ENCODE results near the gene FFAR4. TPM values are rescaled to one million over a fixed set of nuclear protein-coding genes. Genes with fewer than 3 reads are reported as not detected.

FFAR4 gene
- total and polyA plus RNA-seq, 5 experiments from 2014 or later: not detected

DNA sequence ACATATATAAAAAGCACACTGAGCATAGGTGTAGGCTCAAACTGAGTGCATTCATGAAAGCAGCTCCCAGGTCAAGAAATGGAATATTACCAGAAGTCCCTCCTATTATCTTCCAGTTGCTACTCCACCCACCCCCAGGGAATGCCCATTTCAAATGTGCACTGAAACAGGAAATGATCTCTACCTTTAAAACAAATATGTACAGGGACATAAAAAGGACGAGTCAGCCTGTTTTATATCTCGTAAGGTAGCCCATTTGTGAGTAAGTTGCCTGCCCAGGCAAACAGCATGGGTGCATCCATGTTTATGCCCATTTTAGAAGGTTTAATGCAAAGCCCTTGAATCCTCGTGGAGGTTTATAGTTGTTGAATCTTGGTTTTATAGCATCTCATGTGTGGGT is 10.4 kb downstream of the FFAR4 start:
- ATAC-seq (no peak), DNase-seq (no peak)
- Mint-ChIP-seq H3K27me3 (peaks cover 16 to 31% (median 29%) of the 10 kb centered on the region in 5 donors), H3K27ac (no peak overlapping the region), H3K4me1 (peaks cover 5 to 11% (median 9%) of the 10 kb centered on the region in 4 donors), H3K9me3 (peaks cover 0 to 21% (median 11%) of the 10 kb centered on the region in 9 donors), H3K4me3 (no peak overlapping the region), H3K36me3 (peaks cover 0 to 18% (median 0%) of the 10 kb centered on the region in 3 donors)
- POLR2A ChIA-PET: no interaction called here

DNA sequence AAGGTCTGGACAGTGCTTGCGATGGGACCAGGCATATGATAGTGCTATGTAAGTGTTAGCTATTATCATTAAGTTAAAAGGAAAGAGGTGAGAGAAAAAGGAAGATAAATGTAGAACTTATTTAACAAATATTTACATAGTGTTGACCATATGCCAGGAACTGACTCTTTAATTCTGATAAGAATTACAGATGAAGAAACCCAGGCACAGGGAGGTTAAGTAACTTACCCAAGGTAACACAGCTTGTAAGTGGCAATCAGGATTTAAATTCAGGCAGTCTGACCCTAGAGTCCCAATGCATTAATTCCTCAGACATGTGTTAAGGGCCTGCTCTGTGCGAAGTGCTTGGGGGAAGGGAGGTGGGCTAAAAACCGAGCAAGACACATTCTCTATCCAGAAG is 11.1 kb downstream of the FFAR4 start:
- peaks cover 3 to 11% (median 8%) of the 10 kb centered on the region in 4 donors for H3K4me1 Mint-ChIP-seq
- peaks cover 0 to 18% (median 0%) of the 10 kb centered on the region in 3 donors for H3K36me3 Mint-ChIP-seq
- H3K9me3 Mint-ChIP-seq: peaks cover 0 to 21% (median 11%) of the 10 kb centered on the region in 9 donors
- ATAC-seq (no peak), DNase-seq (no peak)
- no peak overlapping the region for H3K4me3 Mint-ChIP-seq
- H3K27me3 Mint-ChIP-seq: peaks cover 13 to 24% (median 23%) of the 10 kb centered on the region in 5 donors
- H3K27ac Mint-ChIP-seq: no peak overlapping the region
- POLR2A ChIA-PET: no interaction called here

DNA sequence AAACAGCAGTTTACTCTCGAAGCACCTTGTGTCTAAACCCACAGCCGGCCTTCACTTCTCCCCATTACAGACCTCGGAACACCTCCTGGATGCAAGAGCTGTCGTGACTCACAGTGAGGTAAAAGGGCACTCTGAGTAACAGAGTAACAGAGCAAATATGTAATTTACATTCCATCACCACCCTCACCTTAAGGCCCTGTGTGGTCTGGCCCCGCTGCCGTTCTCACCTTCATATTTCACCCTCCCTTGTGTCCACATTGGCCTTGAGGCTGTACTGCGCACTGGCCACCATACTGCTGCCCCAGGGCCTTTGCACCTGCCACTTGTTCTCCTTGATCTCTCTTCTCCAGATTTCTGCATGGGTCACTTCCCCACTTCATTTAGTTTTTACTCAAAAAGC is 12.6 kb downstream of the FFAR4 start:
- peaks cover 9 to 18% (median 12%) of the 10 kb centered on the region in 5 donors for H3K27me3 Mint-ChIP-seq
- no peak for ATAC-seq
- no peak for DNase-seq
- no peak overlapping the region for H3K27ac Mint-ChIP-seq
- POLR2A ChIA-PET: no interaction called here
- no peak overlapping the region for H3K4me3 Mint-ChIP-seq
- no peaks in the 10 kb centered on the region for H3K4me1 Mint-ChIP-seq
- H3K9me3 Mint-ChIP-seq: peaks cover 0 to 21% (median 11%) of the 10 kb centered on the region in 9 donors
- peaks cover 0 to 18% (median 0%) of the 10 kb centered on the region in 3 donors for H3K36me3 Mint-ChIP-seq

DNA sequence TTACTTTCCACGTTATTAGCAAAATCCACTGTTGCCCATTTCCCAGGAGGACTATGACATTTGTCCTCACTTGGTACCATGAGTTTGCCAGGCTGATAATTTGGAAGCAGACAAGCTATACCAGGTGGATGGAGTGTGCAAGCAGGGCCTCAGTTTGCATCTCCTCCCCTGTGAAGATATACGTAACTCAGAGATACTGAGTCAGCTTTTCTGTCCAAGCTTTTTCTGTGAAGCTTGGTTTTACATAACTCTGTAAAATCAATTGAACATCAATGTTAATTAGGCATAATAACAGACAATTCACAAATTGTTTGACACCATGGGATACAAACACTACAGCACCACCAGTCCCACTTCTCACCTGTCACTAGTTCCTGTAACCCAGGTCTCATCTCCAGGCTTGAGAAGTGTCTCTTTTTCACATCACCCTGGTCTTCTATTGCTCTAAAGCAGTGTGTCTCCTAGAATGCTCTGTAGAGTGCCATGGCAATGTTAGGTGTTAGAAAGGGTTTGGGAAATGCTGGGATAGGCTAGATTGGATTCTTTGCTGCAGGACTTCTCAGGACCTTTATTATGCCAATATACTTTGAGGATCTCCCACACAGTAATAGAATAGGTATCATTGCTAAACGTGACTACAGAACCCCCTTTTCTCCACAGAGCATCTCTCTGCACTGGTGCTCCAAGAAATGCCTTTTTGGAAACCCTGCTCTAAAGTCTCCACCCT is 13.7 kb downstream of the FFAR4 start:
- Mint-ChIP-seq H3K4me3 (no peak overlapping the region), H3K9me3 (peaks cover 0 to 21% (median 11%) of the 10 kb centered on the region in 9 donors), H3K27me3 (peaks cover 8 to 18% (median 11%) of the 10 kb centered on the region in 5 donors), H3K4me1 (no peaks in the 10 kb centered on the region), H3K36me3 (peaks cover 0 to 18% (median 0%) of the 10 kb centered on the region in 3 donors), H3K27ac (no peak overlapping the region)
- no peak for ATAC-seq
- POLR2A ChIA-PET: no interaction called here
- DNase-seq: no peak

DNA sequence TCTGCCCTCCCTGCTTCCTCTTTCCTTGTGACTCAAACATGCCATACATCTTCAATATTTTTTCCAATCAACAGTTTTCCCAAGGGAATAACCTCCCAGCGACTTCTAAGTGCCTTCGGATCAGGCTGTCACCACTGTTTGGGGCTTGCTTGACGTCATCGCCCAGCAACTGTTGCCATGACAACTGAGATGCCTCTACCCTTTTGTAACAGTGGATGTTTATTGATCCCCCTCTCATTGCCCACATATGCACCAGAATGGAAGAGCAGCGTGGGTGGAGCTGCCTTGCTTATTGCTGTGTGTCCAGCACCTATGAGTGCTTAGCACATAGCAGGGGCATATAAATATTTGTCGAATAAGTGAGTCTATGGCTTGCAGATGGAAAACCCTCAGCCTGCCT is 14.4 kb downstream of the FFAR4 start:
- POLR2A ChIA-PET: no interaction called here
- peaks cover 0 to 18% (median 0%) of the 10 kb centered on the region in 3 donors for H3K36me3 Mint-ChIP-seq
- peaks cover 8 to 18% (median 11%) of the 10 kb centered on the region in 5 donors for H3K27me3 Mint-ChIP-seq
- ATAC-seq (no peak), DNase-seq (no peak)
- no peaks in the 10 kb centered on the region for H3K4me1 Mint-ChIP-seq
- H3K27ac Mint-ChIP-seq: no peak overlapping the region
- no peak overlapping the region for H3K4me3 Mint-ChIP-seq
- peaks cover 0 to 21% (median 11%) of the 10 kb centered on the region in 9 donors for H3K9me3 Mint-ChIP-seq

DNA sequence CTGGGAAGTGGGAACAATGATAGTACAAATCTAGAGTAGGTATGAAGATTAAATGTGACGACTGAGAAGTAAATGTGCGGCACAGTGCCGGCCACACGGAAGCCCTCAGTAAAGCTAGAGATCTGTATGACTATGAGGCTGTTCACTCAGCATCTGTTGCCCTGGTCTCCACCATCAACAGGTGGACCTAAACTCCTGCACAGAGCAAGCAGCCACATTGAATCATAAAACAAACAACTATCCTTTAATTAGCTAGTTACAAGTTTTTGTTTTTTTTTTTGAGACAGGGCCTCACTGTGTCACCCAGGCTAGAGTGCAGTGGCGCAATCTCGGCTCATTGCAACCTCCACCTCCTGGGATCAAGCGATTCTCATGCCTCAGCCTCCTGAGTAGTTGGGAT is 18.0 kb downstream of the FFAR4 start:
- no peak for DNase-seq
- H3K4me1 Mint-ChIP-seq: no peaks in the 10 kb centered on the region
- H3K4me3 Mint-ChIP-seq: no peak overlapping the region
- ATAC-seq: no peak
- no peak overlapping the region for H3K27ac Mint-ChIP-seq
- H3K9me3 Mint-ChIP-seq: peaks cover 0 to 15% (median 9%) of the 10 kb centered on the region in 9 donors
- peaks cover 0 to 15% (median 0%) of the 10 kb centered on the region in 3 donors for H3K36me3 Mint-ChIP-seq
- POLR2A ChIA-PET: no interaction called here
- peaks cover 5 to 19% (median 9%) of the 10 kb centered on the region in 5 donors for H3K27me3 Mint-ChIP-seq

DNA sequence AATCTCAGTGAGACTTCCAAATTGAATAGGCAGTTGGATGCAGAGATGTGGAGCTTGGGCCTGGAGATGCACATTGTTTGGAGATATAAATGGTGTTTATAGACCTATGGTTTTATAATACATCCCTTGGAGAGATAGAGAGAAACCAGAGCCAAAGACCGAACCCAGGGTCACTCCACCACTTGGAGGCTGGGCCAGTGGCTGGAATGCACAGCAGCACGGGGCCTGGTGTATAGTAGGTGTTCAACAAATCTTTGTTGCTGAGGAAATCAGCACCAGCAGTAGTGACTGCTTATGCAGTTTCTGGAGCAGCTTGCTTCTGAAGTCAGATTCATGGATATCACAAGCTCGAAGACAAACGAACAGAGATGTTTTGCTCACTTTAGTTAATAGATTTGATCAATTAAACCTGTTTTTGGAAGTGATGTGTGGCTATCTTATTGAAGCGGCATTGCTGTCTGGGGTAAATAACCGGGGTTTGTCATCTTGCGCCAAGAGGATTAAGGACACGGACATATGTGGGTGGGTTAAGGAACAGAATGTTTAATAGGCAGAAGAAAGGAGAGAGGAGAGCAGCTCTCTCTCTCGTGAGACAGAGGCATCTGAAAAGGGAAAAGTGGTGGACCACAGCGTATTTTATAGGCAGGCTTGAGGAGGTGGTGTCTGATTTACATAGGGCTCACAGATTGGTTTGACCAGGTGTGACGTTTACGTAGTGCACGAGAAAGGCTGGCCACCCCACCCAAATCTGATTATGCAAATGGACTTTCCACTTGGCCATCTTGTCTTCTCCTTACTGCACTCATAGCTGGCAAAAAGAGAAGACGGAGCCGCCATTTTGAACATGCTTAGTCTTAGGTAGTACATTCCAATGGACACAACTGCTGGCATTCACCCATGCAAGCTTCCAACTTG is 23.4 kb downstream of the FFAR4 start:
- Mint-ChIP-seq H3K9me3 (no peaks in the 10 kb centered on the region), H3K4me3 (no peak overlapping the region), H3K27ac (no peak overlapping the region), H3K36me3 (no peaks in the 10 kb centered on the region), H3K27me3 (peaks cover 0 to 13% (median 1%) of the 10 kb centered on the region in 5 donors), H3K4me1 (no peaks in the 10 kb centered on the region)
- POLR2A ChIA-PET: no interaction called here
- no peak for DNase-seq
- ATAC-seq: no peak

DNA sequence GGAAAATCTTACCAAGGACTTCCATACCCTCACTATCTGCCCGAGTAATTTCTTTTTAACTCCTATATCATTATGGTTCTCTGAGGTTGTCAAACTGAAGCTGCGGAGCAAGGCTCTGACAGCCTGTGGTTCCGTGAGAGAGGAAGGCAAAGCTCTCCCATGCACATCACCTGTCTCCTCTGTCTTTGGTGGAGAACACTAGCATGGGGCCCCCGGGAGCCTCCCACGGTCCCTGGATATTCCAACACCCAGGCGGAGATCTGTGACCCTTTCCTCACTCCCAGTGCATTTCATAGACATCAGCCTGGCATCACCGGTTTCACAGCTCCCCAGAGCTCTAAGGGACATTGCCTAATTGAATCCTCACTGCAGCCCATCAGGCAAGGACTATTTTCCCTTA is 24.2 kb downstream of the FFAR4 start:
- DNase-seq (no peak), ATAC-seq (no peak)
- POLR2A ChIA-PET: no interaction called here
- Mint-ChIP-seq H3K27me3 (peaks cover 0 to 13% (median 1%) of the 10 kb centered on the region in 5 donors), H3K9me3 (no peaks in the 10 kb centered on the region), H3K4me3 (no peak overlapping the region), H3K4me1 (no peaks in the 10 kb centered on the region), H3K27ac (no peak overlapping the region), H3K36me3 (no peaks in the 10 kb centered on the region)

DNA sequence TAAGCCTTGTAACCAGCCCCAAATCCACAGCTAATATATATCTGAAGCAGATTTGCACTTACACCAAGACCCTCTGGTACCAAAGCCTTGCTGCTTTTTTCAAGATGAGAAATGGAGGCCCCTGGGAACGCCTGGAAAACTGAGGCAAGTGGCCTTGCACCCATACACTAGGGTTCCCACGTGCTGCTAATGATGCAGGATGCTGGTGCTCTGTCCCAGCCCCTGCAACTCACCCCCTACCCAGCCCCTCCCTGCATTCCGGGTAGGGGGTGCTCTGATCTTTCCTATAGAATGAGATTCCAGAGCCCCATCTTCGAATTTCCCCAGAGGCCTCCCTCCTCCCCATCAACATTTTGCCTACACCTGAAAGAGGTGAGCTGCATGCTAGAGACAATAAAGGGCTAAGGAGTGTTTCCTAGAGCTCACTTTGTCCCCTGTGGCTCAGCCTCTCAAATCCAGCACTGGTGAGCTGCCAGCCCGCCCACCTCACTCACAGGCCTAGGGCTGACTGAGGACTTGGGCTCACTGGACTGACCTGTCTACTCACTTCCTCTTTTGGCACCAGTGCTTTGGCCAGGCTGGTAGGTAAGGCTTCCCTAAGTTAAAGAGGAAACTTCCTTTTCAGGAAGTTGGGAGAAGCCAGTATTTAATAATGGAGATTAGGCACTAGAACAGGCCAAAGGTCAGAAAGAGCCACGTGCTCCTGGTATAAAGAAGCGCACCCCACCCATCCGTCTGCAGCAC is 24.8 kb downstream of the FFAR4 start:
- peaks cover 0 to 13% (median 1%) of the 10 kb centered on the region in 5 donors for H3K27me3 Mint-ChIP-seq
- no peak for DNase-seq
- H3K9me3 Mint-ChIP-seq: no peaks in the 10 kb centered on the region
- POLR2A ChIA-PET: no interaction called here
- no peaks in the 10 kb centered on the region for H3K4me1 Mint-ChIP-seq
- H3K4me3 Mint-ChIP-seq: no peak overlapping the region
- ATAC-seq: no peak
- H3K27ac Mint-ChIP-seq: no peak overlapping the region
- H3K36me3 Mint-ChIP-seq: no peaks in the 10 kb centered on the region

DNA sequence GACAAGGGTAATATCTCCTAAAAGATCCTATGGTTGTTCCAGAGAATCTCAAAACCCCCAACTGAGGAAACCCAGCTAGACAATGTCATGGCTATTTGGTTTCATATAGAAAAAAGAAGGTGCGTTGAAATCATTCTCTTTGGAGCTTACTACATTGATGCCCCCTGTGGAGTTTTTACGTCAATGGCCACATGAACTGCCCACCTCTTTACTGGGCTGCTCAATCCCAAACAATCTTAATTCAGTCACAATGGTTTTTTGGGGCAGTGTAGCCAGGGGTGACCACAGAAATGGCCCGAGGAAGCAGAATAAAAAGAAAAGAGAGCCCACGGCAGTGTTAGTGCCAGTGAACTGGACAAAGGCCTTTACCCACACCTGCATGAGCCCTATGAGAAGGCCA is 26.8 kb downstream of the FFAR4 start:
- Mint-ChIP-seq H3K4me3 (no peak overlapping the region), H3K27me3 (peaks cover 0 to 13% (median 1%) of the 10 kb centered on the region in 5 donors), H3K36me3 (no peaks in the 10 kb centered on the region), H3K4me1 (no peaks in the 10 kb centered on the region), H3K9me3 (no peaks in the 10 kb centered on the region), H3K27ac (no peak overlapping the region)
- DNase-seq (no peak), ATAC-seq (no peak)
- POLR2A ChIA-PET: no interaction called here

DNA sequence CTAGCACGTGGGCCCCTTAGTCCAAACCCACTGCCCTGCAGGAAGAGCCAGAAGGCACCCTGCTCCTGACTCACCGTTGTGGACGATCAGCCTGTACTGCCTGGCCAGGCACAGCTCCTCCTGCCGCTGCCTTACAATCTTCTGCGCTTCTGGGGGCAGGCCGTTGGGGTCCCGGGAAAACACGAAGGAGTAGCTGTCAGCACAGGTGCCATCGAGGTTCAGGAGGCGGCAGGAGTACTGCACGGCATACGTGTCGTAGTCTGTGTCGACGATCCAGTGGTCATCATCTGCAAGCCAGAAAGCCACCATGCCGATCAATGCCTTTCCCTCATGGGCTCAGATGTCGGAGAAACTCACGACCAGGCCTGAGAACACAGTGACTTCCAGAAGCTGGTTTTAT is 27.3 kb downstream of the FFAR4 start:
- POLR2A ChIA-PET: no interaction called here
- ATAC-seq (no peak), DNase-seq (no peak)
- Mint-ChIP-seq H3K36me3 (no peaks in the 10 kb centered on the region), H3K9me3 (no peaks in the 10 kb centered on the region), H3K4me3 (no peak overlapping the region), H3K27me3 (peaks cover 0 to 11% (median 3%) of the 10 kb centered on the region in 5 donors), H3K27ac (no peak overlapping the region), H3K4me1 (no peaks in the 10 kb centered on the region)

DNA sequence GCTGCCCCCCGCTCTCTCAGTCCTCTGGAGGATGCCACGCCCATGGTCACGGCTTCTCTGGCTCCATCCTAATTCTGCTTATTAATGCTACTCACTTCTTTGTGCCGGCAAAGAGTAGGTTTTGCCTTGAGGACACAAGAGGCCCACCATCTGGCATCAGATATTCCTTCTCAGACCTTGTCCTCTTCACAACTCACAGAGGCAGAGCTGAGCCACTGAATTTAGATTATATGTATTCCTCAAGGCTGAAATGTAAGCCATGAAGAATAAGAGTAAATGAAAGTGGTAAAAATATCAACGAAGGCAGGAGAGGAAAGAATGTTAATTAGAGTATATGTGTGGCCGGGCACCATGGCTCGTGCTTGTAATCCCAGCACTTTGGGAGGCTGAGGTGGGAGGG is 28.1 kb downstream of the FFAR4 start:
- no peak overlapping the region for H3K4me3 Mint-ChIP-seq
- ATAC-seq: no peak
- H3K36me3 Mint-ChIP-seq: no peaks in the 10 kb centered on the region
- H3K4me1 Mint-ChIP-seq: no peaks in the 10 kb centered on the region
- no peak overlapping the region for H3K27ac Mint-ChIP-seq
- H3K27me3 Mint-ChIP-seq: peaks cover 4 to 8% (median 6%) of the 10 kb centered on the region in 5 donors
- no peak for DNase-seq
- no peaks in the 10 kb centered on the region for H3K9me3 Mint-ChIP-seq
- POLR2A ChIA-PET: no interaction called here

Data from naive thymus-derived CD8-positive, alpha-beta T cell (primary cell).